GM18909 (cell line): ENCODE measurements around the gene ABCC4.
"Not testable (repeated sequence)": the region's sequence is repeated elsewhere in the genome, so short reads cannot be mapped to it uniquely, and the experiment has no call there.

ENCODE experiments used
- ATAC-seq: cut with Tn5 transposase; IDR thresholded peaks from one replicate; pipeline ENCODE4 v1.9.1; 2021; ENCODE audit warnings: mild to moderate bottlenecking; ENCODE audit not compliant: unreplicated experiment, poor library complexity

ABCC4 gene

DNA sequence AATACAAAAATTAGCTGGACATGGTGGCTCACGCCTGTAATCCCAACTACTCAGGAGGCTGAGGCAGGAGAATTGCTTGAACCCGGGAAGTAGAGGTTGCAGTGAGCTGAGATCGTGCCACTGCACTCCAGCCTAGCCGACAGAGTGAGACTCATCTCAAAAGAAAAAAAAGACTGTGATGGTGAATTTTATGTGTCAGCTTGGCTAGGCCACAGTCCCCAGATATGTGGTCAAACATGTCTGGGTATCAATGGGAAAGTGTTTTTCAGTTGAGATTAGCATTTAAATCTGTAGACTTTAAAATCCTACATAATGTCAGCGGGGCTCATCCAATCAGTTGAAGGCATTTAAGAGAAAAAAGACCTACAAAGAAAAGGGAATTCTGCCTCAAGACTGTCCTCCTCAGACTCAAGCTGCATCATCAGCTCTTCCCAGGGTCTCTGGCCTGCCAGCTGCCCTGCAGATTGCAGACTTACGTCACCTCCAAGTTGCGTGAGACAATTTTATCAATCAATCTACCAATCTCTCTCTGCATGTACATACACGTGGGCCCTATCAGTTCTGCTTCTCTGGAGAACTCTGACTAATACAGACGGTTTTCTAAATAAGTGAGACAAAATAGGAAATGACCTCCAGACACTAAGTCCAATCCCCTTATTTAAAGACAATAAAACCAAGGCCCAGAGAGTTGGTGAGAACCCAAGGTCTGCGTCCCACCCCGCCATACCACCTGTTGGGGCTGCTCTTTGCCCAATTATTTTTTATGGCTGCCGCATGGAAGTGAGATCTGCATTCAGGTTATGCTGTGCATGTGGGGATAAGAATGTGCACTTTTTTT is 99.2 kb downstream of the ABCC4 start:
- no peak for ATAC-seq

DNA sequence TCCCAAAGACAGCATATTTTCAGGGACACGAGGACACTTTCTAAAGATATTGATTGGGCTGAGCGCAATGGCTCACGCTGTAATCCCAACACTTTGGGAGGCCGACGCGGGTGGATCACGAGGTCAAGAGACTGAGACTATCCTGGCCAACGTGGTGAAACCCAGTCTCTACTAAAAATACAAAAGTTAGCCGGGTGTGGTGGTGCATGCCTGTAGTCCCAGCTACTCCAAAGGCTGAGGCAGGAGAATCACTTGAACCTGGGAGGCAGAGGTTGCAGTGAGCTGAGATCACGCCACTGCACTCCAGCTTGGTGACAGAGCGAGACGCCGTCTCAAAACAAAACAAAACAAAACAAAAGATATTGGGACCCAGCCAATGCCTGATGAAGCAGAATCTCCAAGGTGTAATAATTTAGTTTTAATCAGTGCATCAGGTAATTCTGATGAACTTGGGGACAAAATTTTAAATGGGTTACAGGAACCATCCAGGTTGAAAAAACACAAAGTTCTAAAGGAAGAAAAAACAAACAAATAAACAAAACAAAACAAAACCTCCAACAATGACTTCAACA is 100.8 kb downstream of the ABCC4 start:
- not testable (repeated sequence) for ATAC-seq

DNA sequence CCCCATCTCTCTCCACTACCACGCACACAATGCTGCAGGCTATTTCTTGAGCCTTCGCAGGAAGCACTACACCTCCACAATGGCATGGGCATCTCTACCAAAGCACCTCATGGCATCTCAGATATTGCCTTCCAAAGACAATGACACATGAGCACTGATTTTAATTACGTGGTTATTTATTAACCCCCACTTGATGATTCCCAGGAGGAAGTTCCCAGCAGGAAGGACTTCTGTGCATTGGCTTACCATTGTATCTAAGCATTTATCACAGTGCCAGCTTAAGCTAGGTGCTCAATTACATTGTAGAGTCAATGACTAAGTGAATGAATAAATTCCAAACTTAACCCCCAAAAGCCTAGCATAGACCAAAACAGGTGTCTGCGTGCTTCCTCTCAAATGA is 101.4 kb downstream of the ABCC4 start:
- ATAC-seq: no peak

- ATAC-seq: not testable (repeated sequence)
These were observed 102.6 kb downstream of the ABCC4 start for GRCh38 chr13:95198606-95199005.

DNA sequence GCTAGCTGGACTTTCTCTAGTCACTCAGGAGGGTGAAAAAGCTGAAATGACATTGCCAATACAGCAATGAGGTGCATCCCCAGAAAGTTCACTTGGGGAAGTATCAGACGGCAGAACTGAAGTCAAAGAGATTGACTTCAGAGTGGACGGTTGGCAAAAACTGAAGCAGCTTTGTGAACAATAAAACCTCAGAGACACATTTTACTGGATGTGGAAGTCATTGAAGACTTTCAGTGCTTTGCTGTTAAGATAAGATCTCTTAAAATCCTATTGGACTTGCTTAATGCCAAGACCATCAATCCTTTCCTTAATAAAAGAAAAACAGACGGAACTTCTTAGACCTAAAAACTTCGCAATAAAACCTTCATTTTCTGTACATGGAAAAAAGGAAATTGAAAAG is 103.7 kb downstream of the ABCC4 start:
- no peak for ATAC-seq

- no peak for ATAC-seq
These were observed 106.1 kb downstream of the ABCC4 start for GRCh38 chr13:95195146-95195545.

DNA sequence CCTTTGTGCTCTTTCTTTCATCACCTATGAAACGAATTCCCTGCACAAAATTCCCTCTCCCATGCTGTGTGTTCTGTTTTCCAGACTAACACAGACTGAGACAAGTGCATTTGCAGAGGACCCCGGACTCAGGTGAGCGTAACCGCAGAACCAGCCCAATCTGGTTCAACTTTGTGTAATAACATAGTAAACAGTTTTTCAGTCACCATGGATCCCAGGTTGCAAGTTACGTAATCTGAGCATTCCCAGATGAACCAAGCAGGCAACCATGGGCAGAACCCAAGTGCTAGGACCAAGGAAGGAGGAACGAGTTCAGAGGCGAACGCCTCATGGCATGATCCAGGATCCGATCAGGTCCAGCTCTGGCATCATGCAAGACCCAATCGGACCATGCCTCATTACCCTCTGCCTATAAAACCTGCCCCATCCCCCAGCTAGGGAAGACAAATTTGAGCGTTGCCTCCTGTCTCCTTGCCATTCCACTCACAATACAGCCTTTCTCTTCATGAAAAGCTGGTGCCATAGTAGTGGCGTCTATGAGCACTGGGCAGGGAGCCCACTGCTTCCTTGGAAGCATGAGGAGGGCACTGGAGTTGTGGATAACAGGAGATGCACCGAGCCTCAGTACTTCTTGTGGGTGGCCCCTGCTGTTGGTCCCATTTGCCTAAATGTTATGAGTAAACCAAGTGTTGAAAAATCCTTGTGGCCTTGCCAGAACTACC is 107.6 kb downstream of the ABCC4 start:
- no peak for ATAC-seq

DNA sequence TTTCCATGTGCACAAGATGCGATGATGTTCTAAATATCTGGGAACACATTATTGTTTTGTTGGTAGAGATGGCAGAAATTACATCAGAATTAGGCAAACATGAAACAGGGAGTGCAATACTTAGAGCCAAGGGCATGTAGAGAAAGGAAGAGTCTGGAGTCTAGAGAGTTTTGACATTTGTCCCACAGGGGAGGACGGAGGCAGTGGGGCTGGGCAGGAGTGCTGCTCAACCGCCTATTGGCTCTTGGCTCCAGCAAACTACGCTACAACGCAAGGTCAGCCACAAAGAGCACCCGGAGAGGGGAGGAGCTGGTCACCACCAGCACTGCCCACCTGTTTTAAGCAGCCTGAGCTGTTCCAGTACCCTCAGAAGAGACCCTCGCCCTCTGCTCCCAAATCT is 108.3 kb downstream of the ABCC4 start:
- ATAC-seq: no peak

DNA sequence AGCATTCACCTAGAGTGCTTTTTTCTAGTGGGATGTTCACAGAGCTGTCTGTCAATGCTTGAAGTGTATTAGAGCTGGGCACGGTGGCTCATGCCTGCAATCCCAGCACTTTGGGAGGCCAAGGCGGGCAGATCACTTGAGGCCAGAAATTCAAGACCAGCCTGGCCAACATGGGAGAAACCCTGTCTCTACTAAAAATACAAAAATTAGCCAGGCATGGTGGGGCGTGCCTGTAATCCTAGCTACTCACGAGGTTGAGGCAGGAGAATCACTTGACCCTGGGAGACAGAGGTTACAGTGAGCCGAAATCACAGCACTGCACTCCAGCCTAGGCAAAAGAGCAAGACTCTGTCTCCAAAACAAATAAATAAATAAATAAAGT is 108.7 kb downstream of the ABCC4 start:
- ATAC-seq: not testable (repeated sequence)

GRCh38 chr13:95191821-95192563 is 109.3 kb downstream of the ABCC4 start:
- ATAC-seq: peak; percentile 93

- no peak for ATAC-seq
These were observed 113.1 kb downstream of the ABCC4 start for GRCh38 chr13:95188128-95188527.

- peak; percentile 40 for ATAC-seq
These were observed 115.4 kb downstream of the ABCC4 start for GRCh38 chr13:95185851-95186250.

DNA sequence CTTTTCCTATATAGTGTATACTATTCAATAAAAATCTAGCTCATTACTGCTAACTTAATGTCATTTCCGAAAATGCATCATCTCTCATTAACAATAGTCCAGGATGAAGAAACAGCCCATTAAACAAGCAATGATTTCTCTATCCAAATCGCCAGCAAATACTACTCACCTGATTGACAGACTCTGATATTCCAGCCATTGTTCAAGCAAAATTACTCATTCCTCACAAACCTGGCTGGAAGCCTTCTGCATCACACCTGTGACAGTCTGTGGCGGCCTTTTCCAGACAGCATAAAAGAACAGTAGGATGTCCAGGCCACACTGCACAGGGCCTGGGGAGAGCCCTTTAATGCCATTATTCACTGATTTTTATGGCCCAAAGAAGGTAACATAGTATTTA is 115.9 kb downstream of the ABCC4 start:
- no peak for ATAC-seq

DNA sequence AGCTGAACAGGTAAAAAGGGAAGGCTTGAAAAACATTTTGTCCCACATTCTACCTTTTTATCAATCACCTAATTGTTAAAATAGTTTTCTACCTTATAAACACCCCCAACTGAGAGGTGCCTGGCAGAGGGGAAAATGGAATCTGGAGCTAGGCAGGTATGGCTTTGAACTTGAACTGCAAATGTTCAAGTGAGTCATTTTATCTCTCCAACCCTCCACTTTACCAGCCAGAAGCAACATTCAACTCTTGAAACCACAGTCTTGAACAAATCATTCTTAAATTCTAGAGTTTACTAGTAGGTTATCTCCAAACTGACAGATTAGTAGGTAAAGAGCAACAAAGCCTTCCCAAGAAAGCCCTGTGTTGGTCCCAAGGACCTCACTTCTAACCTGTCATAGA is 116.9 kb downstream of the ABCC4 start:
- no peak for ATAC-seq

GRCh38 chr13:95182570-95183265 is 118.5 kb downstream of the ABCC4 start:
- ATAC-seq: peak; percentile 40

DNA sequence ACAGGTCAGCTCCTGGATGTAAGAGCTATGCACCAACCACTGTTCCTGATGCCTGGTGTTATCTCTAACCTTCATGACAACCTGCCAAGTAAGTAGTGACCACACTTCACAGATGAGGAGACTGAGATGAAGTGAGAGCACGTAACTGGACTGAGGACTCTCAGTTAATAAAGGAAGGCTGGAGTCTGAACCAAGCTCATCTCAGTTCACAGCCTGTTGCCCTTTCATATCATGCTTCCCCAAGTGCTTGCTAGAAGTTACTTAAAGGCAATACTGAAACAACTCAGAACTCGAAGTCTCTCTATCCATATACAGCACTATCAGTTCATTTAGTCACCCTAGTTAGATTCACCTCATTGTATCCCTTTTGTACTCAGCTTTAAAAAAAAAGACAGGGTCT is 119.7 kb downstream of the ABCC4 start:
- ATAC-seq: peak; percentile 78

DNA sequence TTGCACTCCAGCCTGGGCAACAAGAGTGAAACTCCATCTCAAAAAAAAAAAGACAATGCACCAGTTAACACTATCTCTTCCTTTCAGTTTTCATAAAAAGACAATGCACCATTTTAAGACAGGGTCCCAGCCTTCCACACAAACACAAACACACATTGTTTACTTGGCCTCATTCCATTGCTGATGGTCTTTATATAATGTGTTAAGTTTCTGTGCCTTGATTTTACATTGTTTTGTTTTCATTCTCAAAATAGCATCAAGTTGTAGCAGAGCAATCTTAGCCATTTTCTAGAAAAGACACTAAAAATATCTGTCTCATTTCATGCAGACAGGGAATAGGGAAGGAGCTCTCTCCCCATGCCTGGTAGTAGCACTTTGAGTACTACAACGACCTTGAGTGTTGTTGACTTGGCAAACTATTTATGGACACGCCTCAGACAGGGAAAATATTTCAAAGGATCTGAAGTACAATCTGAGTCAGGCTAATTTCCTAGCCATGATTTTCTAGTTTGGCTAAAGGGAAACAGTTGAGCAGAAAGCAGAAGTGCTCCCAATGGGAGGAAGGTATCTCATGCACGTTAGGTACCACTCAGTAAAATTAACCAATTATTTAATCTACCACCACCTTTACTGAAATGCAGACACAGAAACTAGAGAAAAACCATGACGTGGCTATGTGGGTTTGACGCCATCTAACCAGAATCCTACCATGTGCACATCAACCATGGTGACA is 120.6 kb downstream of the ABCC4 start:
- no peak for ATAC-seq

DNA sequence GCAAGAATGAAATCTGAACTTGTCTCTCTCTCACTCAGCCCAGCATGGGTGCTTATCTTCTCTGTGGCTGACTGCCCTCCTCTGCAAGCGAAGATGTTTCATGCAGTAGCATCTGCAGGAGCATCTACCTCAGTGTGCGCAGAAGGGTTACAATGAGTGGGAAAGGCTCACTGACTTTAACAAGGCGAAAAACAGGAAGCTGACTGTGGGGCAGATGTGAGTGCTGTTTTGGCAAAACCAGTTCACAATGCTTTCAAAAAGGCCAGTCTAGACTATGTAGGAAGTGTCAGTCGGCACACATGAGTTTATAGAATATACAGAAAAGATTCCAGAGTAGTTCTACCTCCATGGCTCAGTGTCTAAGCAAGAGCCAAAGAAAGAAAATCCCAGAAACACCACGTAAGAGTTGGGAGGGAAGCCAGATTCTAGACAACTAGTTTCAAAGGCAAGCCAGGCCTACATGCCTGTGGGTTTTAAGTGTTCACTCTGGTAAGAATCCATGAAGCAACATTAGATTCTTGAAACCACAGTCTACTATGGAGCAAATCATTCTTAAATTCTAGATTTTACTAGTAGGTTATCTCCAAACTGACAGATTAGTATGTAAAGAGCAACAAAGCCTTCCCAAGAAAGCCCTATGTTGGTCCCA is 124.5 kb downstream of the ABCC4 start:
- ATAC-seq: no peak

DNA sequence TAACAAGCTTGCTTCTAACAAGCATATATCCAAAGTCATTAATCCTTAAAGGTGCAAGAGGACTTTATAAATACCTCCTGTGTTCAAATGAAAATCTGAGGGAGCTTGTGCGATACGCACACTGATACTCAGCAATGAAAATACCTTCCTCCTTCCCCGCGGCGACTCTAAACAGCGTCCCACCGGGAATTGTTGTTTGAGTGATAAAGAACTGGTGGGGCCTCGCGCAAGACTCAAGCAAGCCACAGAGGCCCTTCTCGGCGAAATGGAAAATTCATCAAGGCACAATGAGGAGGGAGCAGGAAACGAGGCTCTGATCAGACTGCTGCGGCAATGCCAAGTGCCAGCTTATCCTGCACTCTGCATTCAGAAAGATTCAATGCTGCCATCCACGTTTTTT is 126.7 kb downstream of the ABCC4 start:
- ATAC-seq: no peak
